Measurements from ENCODE around the gene PLA2G3. TPM values are rescaled to one million over a fixed set of nuclear protein-coding genes. Genes with fewer than 3 reads are reported as not detected.

PLA2G3 gene
- polyA plus RNA-seq, 2 of the 4 experiments (the other 2 are of a cell fraction), result not detected

- FAIRE-seq (no peak), ATAC-seq (no peak)
Observed at GRCh38 chr22:31096657-31097279, 43.5 kb downstream of the PLA2G3 start.

DNA sequence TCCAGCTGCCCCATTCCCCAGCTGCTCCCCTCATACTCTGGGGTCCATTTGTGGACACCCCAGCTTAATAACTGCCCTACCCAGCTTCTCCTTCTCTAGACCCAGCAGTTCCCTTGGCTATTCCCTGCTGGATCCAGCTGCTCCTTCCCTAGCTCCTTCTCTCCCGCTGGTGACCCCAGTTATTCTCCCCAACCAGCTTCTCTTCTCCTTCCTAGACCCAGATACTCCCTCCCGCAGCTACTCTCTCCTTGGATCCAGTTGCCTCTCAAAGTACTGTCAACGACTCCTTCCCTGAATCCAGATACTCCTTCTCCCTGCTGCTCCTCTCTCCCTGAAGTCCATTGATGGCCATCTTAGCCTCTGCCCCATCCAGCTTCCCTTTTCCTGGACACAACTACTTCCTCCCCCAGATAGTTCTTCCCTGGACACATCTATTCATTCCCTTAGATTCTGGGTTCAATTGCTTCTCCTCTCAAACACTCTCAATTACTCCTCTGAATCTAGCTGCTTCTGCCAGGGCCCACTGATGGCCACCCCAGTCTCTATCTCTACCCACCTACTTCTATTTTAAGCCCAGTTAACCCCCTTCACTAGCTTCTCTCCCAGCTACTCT lies 44.6 kb downstream of the PLA2G3 start:
- CTCF ChIA-PET, result interaction anchor here (0.5 to 5.4 kb wide), 7 partner anchors 11 to 541 kb away, joined by 3 to 44 read pairs (median 4); partner anchors contain the start of gene SELENOM
- TF ChIP-seq HMGXB4 (CRISPR knock-in tag; IDR thresholded peaks at IDR 0.05; ENCODE audit: borderline replicate concordance) (no peak), REST (IDR thresholded peaks at IDR 0.05) (no peak), CHD4 (IDR thresholded peaks at IDR 0.05; ENCODE audit: borderline replicate concordance) (no peak), NPAS2 (CRISPR knock-in tag; IDR thresholded peaks at IDR 0.05; ENCODE audit: borderline replicate concordance) (no peak), ESRRA (IDR thresholded peaks at IDR 0.05; ENCODE audit: borderline replicate concordance, low read length) (no peak)
- FAIRE-seq, result no peak
- Histone ChIP-seq H3K9me3 (no peaks in the 10 kb centered on the region), H3K4me2 (no peak overlapping the region), H3K4me3 (no peak overlapping the region), H3K4me1 (no peaks in the 10 kb centered on the region), H3K27ac (no peak overlapping the region)
- no peak for DNase-seq (ENCODE audit: low read depth in 1 of 2, low spot score in 1 of 2)
- POLR2A ChIA-PET, result interaction anchor here (0.6 to 0.9 kb wide), 2 partner anchors 66 to 127 kb away, joined by 3 to 5 read pairs; partner anchors contain the start of genes MORC2 and TUG1
- 93% methylated on average over 3 of the region's 3 CpGs for WGBS (ENCODE audit: missing lambda C conversion rate)
- no peak for ATAC-seq

More at GRCh38 chr22:31096657-31097279, 43.5 kb downstream of the PLA2G3 start:
- H3K9me3 ChIP-seq, result no peaks in the 10 kb centered on the region
- TF ChIP-seq EP300 (IDR thresholded peaks at IDR 0.05) (no peak), FOSL2 (IDR thresholded peaks at IDR 0.05) (no peak), FOSL2 (CRISPR knock-in tag; IDR thresholded peaks at IDR 0.05) (no peak), HDAC2 (IDR thresholded peaks at IDR 0.05) (no peak), HEYL (CRISPR knock-in tag; IDR thresholded peaks at IDR 0.05) (no peak), FOSB (CRISPR knock-in tag; IDR thresholded peaks at IDR 0.05) (no peak), BHLHE40 (IDR thresholded peaks at IDR 0.05; ENCODE audit: low read depth, low read length) (no peak), PBX3 (IDR thresholded peaks at IDR 0.05) (no peak), RCOR1 (IDR thresholded peaks at IDR 0.05; ENCODE audit: low read depth, low read length) (no peak), POLR2A (IDR thresholded peaks at IDR 0.05; ENCODE audit: low read length) (no peak), KDM5A (IDR thresholded peaks at IDR 0.05) (no peak), JUN (IDR thresholded peaks at IDR 0.05) (no peak), E2F6 (IDR thresholded peaks at IDR 0.05; ENCODE audit: borderline replicate concordance, low read depth) (no peak), JUNB (IDR thresholded peaks at IDR 0.05) (no peak), NFE2L2 (conservative IDR thresholded peaks at IDR 0.05; ENCODE audit: low read length) (no peak)
- TF ChIP-seq, protein P1, sequence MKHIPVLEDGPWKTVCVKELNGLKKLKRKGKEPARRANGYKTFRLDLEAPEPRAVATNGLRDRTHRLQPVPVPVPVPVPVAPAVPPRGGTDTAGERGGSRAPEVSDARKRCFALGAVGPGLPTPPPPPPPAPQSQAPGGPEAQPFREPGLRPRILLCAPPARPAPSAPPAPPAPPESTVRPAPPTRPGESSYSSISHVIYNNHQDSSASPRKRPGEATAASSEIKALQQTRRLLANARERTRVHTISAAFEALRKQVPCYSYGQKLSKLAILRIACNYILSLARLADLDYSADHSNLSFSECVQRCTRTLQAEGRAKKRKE (CRISPR knock-in tag; IDR thresholded peaks at IDR 0.05; ENCODE audit: low read depth), result no peak
- TF ChIP-seq, protein P2, sequence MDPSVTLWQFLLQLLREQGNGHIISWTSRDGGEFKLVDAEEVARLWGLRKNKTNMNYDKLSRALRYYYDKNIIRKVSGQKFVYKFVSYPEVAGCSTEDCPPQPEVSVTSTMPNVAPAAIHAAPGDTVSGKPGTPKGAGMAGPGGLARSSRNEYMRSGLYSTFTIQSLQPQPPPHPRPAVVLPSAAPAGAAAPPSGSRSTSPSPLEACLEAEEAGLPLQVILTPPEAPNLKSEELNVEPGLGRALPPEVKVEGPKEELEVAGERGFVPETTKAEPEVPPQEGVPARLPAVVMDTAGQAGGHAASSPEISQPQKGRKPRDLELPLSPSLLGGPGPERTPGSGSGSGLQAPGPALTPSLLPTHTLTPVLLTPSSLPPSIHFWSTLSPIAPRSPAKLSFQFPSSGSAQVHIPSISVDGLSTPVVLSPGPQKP (IDR thresholded peaks at IDR 0.05; ENCODE audit: low read depth, low read length), result no peak
- H3K4me1 ChIP-seq, result peaks cover under 1% of the 10 kb centered on the region
- H3K4me2 ChIP-seq, result no peak overlapping the region
- ChIA-PET CTCF (interaction anchor here (1.2 to 5.4 kb wide), 4 partner anchors 12 to 176 kb away, joined by 3 to 44 read pairs (median 10); partner anchors contain the start of gene SELENOM), POLR2A (no interaction called here)
- H3K4me3 ChIP-seq, result no peak overlapping the region
- no peak for DNase-seq (ENCODE audit: low read depth in 1 of 2, low spot score in 1 of 2)
- H3K27ac ChIP-seq, result no peak overlapping the region
- 97% methylated on average over 16 of the region's 27 CpGs for WGBS (ENCODE audit: missing lambda C conversion rate)

All from A549 (cell line).